HEK293T (cell line): ENCODE results near the gene PDE2A.

Source experiments
- BHLHE40 ChIP-seq: fragments of 450-650 bp; IDR thresholded peaks from 2 replicates; pipeline ENCODE4 v1.6.1; 2016; ENCODE audit warnings: mild to moderate bottlenecking, moderate library complexity, borderline replicate concordance
- CTBP1 ChIP-seq: fragments of 450-650 bp; IDR thresholded peaks from 2 replicates; pipeline ENCODE4 v1.6.1; 2016; ENCODE audit warnings: borderline replicate concordance
- ELF4 ChIP-seq: fragments of 450-650 bp; IDR thresholded peaks from 2 replicates; pipeline ENCODE4 v1.6.1; 2017; ENCODE audit warnings: antibody characterized with exemption
- FOXA1 ChIP-seq: fragments of 450-650 bp; IDR thresholded peaks from 2 replicates; pipeline ENCODE4 v1.6.1; 2016; ENCODE audit warnings: mild to moderate bottlenecking
- FOXM1 ChIP-seq: fragments of 450-650 bp; IDR thresholded peaks from 2 replicates; pipeline ENCODE4 v1.6.1; 2017; ENCODE audit warnings: mild to moderate bottlenecking, borderline replicate concordance
- HDGF ChIP-seq: fragments of 450-650 bp; IDR thresholded peaks from 2 replicates; pipeline ENCODE4 v1.6.1; 2017; ENCODE audit warnings: antibody characterized with exemption, borderline replicate concordance
- SP1 ChIP-seq: fragments of 450-650 bp; IDR thresholded peaks from 2 replicates; pipeline ENCODE4 v1.6.1; 2017
- SUZ12 ChIP-seq: fragments of 450-650 bp; IDR thresholded peaks from 2 replicates; pipeline ENCODE4 v1.6.1; 2016; ENCODE audit warnings: mild to moderate bottlenecking

GRCh38 chr11:72641522-72642042, 32.6 kb downstream of the PDE2A start:
- TF ChIP-seq ELF4 (no peak), FOXM1 (no peak), HDGF (no peak), FOXA1 (no peak), BHLHE40 (no peak), SUZ12 (no peak), SP1 (no peak), CTBP1 (no peak)
